ENCODE results near the gene BTBD16. TPM values are rescaled to one million over a fixed set of nuclear protein-coding genes. Genes with fewer than 3 reads are reported as not detected.

Gene BTBD16
- polyA plus RNA-seq, 1 experiment: not detected

DNA sequence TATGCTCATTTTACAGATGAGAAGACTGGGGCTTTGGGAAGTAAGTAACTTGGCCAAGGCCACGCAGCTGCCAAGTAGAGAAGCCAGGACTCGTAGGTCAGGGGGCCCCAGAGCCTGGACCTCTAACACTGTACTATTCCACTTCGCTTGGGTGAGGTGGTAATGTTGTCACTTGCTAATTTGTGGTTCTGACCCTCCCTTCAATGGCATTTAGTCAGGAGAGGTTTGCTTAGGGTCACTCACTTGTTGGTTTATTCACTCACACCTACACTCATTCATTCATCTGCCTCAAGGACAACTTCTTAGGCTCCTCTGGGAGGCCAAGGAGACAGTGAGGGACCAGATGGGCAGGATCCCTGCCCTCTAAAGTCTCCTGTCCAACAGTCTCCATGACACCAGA lies 21.3 kb downstream of the BTBD16 start:
- H3K9me3 ChIP-seq (ENCODE audit: control insufficient read depth, insufficient read depth, low read length): no peaks in the 10 kb centered on the region
- TF ChIP-seq CTCF (IDR thresholded peaks at IDR 0.05; ENCODE audit: low read depth, low read length): no peak
- ChIA-PET CTCF (interaction anchor here (2.0 kb wide), 1 partner anchor 143 kb away, joined by 15 read pairs; no protein-coding TSS in a partner anchor), POLR2A (no interaction called here)
- no peak overlapping the region for H3K4me3 ChIP-seq (ENCODE audit: low read depth, low read length)
- no peak overlapping the region for H3K27ac ChIP-seq (ENCODE audit: low read depth, low read length)
- no peak for DNase-seq (ENCODE audit: low read depth, low spot score)
- peaks cover 15% of the 10 kb centered on the region for H3K27me3 ChIP-seq (ENCODE audit: control insufficient read depth, insufficient read depth, low read length)

- Histone ChIP-seq H3K9me3 (ENCODE audit: control insufficient read depth, insufficient read depth, low read length) (no peaks in the 10 kb centered on the region), H3K4me3 (ENCODE audit: low read depth, low read length) (no peak overlapping the region), H3K27ac (ENCODE audit: low read depth, low read length) (no peak overlapping the region), H3K27me3 (ENCODE audit: control insufficient read depth, insufficient read depth, low read length) (peaks cover 18% of the 10 kb centered on the region)
- no peak for DNase-seq (ENCODE audit: low read depth, low spot score)
- CTCF ChIA-PET: interaction anchor here (0.9 to 2.0 kb wide), 5 partner anchors 13 to 272 kb away, joined by 3 to 15 read pairs (median 5); no protein-coding TSS in a partner anchor
- POLR2A ChIA-PET: no interaction called here
- no peak for TF ChIP-seq CTCF (IDR thresholded peaks at IDR 0.05; ENCODE audit: low read depth, low read length)
Observed at GRCh38 chr10:122293156-122293960, 22.3 kb downstream of the BTBD16 start.

- no peak for DNase-seq (ENCODE audit: low read depth, low spot score)
- CTCF ChIA-PET: interaction anchor here (0.9 to 2.0 kb wide), 5 partner anchors 14 to 272 kb away, joined by 3 to 15 read pairs (median 5); no protein-coding TSS in a partner anchor
- no peak for TF ChIP-seq CTCF (IDR thresholded peaks at IDR 0.05; ENCODE audit: low read depth, low read length)
- no peaks in the 10 kb centered on the region for H3K9me3 ChIP-seq (ENCODE audit: control insufficient read depth, insufficient read depth, low read length)
- POLR2A ChIA-PET: no interaction called here
- no peak overlapping the region for H3K4me3 ChIP-seq (ENCODE audit: low read depth, low read length)
- H3K27me3 ChIP-seq (ENCODE audit: control insufficient read depth, insufficient read depth, low read length): peaks cover 18% of the 10 kb centered on the region
- no peak overlapping the region for H3K27ac ChIP-seq (ENCODE audit: low read depth, low read length)
Observed at GRCh38 chr10:122293961-122294380, 22.9 kb downstream of the BTBD16 start.

DNA sequence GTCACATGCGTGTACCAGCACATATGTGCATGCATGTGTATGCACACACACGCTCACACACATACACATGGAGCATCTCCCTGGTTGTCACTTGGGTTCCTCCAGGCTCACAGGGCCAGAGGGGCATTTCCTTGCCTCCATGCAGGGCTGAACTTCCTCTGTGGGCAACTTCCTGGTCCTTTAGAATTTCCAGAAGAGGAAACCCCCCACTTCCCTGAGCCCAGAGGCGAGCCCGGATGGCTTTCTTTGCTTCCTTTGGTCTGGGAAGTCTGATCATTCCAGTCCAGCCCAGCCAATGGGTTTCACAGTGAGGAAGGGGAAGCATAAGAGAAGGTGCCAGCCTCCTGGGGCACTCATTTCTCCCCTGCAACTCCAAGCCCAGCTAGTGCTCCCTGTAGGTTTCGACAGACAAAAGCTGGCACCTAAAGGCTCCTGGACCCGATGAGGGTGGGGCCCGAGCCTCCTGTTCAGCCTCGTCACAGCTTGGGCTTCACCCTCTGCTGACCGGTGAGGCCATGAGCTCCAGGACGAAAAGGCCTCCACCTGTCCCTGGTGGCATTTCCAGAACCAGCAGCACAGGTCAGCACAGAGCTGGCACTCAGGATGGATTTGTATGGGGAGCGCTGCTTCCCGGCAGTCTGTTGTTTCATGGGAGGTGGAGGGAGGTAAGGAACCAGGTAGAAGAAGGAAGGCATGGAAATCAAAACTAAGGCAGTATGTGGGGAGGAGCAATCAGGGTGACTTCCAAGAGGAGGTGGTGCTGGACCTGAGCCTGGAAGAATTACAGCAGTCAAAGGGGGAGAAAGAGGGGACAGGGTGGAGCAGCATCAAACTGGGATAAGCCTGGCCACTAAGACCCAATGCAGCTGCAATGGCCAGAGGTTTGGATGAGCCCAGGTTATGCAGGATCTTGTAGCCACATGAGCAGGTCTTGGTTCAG lies 23.7 kb downstream of the BTBD16 start:
- no peak for TF ChIP-seq CTCF (IDR thresholded peaks at IDR 0.05; ENCODE audit: low read depth, low read length)
- Histone ChIP-seq H3K27me3 (ENCODE audit: control insufficient read depth, insufficient read depth, low read length) (peaks cover 18% of the 10 kb centered on the region), H3K9me3 (ENCODE audit: control insufficient read depth, insufficient read depth, low read length) (no peaks in the 10 kb centered on the region), H3K27ac (ENCODE audit: low read depth, low read length) (no peak overlapping the region), H3K4me3 (ENCODE audit: low read depth, low read length) (no peak overlapping the region)
- CTCF ChIA-PET: interaction anchor here (1.7 to 4.8 kb wide), 3 partner anchors 139 to 271 kb away, joined by 14 to 199 read pairs (median 15); no protein-coding TSS in a partner anchor
- POLR2A ChIA-PET: no interaction called here
- DNase-seq (ENCODE audit: low read depth, low spot score): no peak

Data from AG04450 (cell line).